Neural progenitor cell (in vitro differentiated cells): ENCODE data around the gene CD96.

Experiments used
- CTCF ChIP-seq: fragments of 200-600 bp; sonication (generic); IDR thresholded peaks from 2 replicates; pipeline ENCODE4 v1.5.1; 2017; ENCODE audit warnings: antibody characterized with exemption, mild to moderate bottlenecking
- EZH2 ChIP-seq: fragments of 200-600 bp; sonication (generic); IDR thresholded peaks from 2 replicates; pipeline ENCODE4 v1.6.1; 2017; ENCODE audit warnings: antibody characterized with exemption, mild to moderate bottlenecking, moderate library complexity

GRCh38 chr3:111538681-111539083 is 3.3 kb upstream of the CD96 start:
- TF ChIP-seq CTCF (no peak), EZH2 (no peak)
